Right lobe of liver (tissue), 4 donors: ENCODE data around the gene FYN.

Source experiments
- CTCF ChIP-seq, 4 donors: fragments of 200-600 bp in 3 of 4; fragments of 450-650 bp in 1 of 4; IDR thresholded peaks; one replicate each; pipeline versions ENCODE4 v1.5.1 to v1.8.0; 2016 to 2022; ENCODE audit warnings: antibody characterized with exemption in 4 of 4, mild to moderate bottlenecking in 2 of 4
- POLR2A ChIP-seq: fragments of 450-650 bp; IDR thresholded peaks from one replicate; pipeline ENCODE4 v1.6.1; 2017; ENCODE audit warnings: antibody characterized with exemption, mild to moderate bottlenecking
- donor health status: DM: no; HTN: no; CAD: no.
- donor health status: DM: no; HTN: no; CAD: no.
- donor health status: DM: no; HTN: yes; CAD: no.

- TF ChIP-seq CTCF (IDR thresholded peaks at IDR 0.05) (no peak), POLR2A (no peak)
Observed at GRCh38 chr6:111680015-111680712, 193.1 kb downstream of the FYN start.
